SK-N-SH (cell line): ENCODE data around the gene VWA3B. TPM values are rescaled to one million over a fixed set of nuclear protein-coding genes. Genes with fewer than 3 reads are reported as not detected.

Source experiments
- CTCF ChIA-PET: fragments of 300-600, 350-600 bp; formaldehyde crosslinking; extraction: SDS; loops from one replicate; lab custom pipeline; 2021; lab: Yijun Ruan, JAX
- POLR2A ChIA-PET: fragments of 350-600 bp; sonication (Branson Sonifier 250); formaldehyde crosslinking; extraction: SDS; loops from one replicate; lab custom pipeline; 2020; ENCODE audit warnings: antibody characterized with exemption, inconsistent platforms; lab: Yijun Ruan, JAX
- DNase-seq: peaks from one replicate; pipeline ENCODE4 v3.0.0; 2012
- H2AFZ ChIP-seq: fragments of 200-600 bp; sonication (generic); 2 replicates; pipeline ENCODE4 v1.8.1; 2016; ENCODE audit warnings: antibody characterized with exemption, mild to moderate bottlenecking, low read depth
- H3F3A ChIP-seq: fragments of 200-600 bp; sonication (generic); replicated peaks from 2 replicates; pipeline ENCODE3; 2016; ENCODE audit warnings: antibody characterized with exemption, mild to moderate bottlenecking; ENCODE audit not compliant: insufficient read depth
- H3K27ac ChIP-seq, 2 experiments: fragments of 200-500 bp in 1 of 2; fragments of 200-600 bp in 1 of 2; sonication (Bioruptor generic) in 1 of 2; sonication (generic), shearing (Covaris generic) in 1 of 2; 2 replicates each; pipeline versions ENCODE4 v1.5.1 to v1.6.1; 2014 to 2016; ENCODE audit warnings: low read depth in 2 of 2, inconsistent platforms in 1 of 2, low read length in 1 of 2, mild to moderate bottlenecking in 1 of 2, mixed read lengths in 1 of 2
- H3K27me3 ChIP-seq: fragments of 200-600 bp; sonication (generic), shearing (Covaris generic); 2 replicates; pipeline ENCODE4 v1.6.1; 2016; ENCODE audit warnings: mixed run types; ENCODE audit not compliant: insufficient read depth
- H3K36me3 ChIP-seq, 2 experiments: fragments of 200-500 bp in 1 of 2; fragments of 200-600 bp in 1 of 2; sonication (Bioruptor generic) in 1 of 2; sonication (generic) in 1 of 2; replicated peaks in 1 of 2; 2 replicates each; pipeline versions ENCODE3 to v1.5.1; 2014 to 2016; ENCODE audit warnings: low read length in 1 of 2, mild to moderate bottlenecking in 1 of 2; ENCODE audit not compliant: insufficient read depth in 2 of 2, control insufficient read depth in 1 of 2
- H3K4me1 ChIP-seq, 2 experiments: fragments of 200-500 bp in 1 of 2; fragments of 200-600 bp in 1 of 2; sonication (Bioruptor generic) in 1 of 2; sonication (generic), shearing (Covaris generic) in 1 of 2; 2 replicates each; pipeline versions ENCODE4 v1.5.1 to v1.6.1; 2014 to 2016; ENCODE audit warnings: low read depth in 1 of 2, low read length in 1 of 2, mixed run types in 1 of 2; ENCODE audit not compliant: insufficient read depth in 2 of 2, control insufficient read depth in 1 of 2
- H3K4me2 ChIP-seq: fragments of 200-600 bp; sonication (generic), shearing (Covaris generic); 2 replicates; pipeline ENCODE4 v1.6.1; 2017; ENCODE audit warnings: mixed run types
- H3K4me3 ChIP-seq, 2 experiments: fragments of 200-500 bp in 1 of 2; fragments of 200-600 bp in 1 of 2; sonication (Bioruptor generic) in 1 of 2; sonication (generic), shearing (Covaris generic) in 1 of 2; 2 replicates each; pipeline versions ENCODE4 v1.5.1 to v1.8.1; 2014 to 2016; ENCODE audit warnings: low read depth in 2 of 2, inconsistent platforms in 1 of 2, low read length in 1 of 2, mild to moderate bottlenecking in 1 of 2, mixed read lengths in 1 of 2, moderate library complexity in 1 of 2
- H3K79me2 ChIP-seq: fragments of 200-600 bp; sonication (generic); 2 replicates; pipeline ENCODE4 v1.8.1; 2017; ENCODE audit warnings: mild to moderate bottlenecking; ENCODE audit not compliant: insufficient read depth
- H3K9ac ChIP-seq: fragments of 200-600 bp; sonication (generic); 2 replicates; pipeline ENCODE4 v1.6.1; 2017; ENCODE audit warnings: mixed run types
- H3K9me2 ChIP-seq: fragments of 200-600 bp; sonication (generic); 2 replicates; pipeline ENCODE4 v1.6.1; 2017; ENCODE audit warnings: mixed run types
- H3K9me3 ChIP-seq: fragments of 200-600 bp; sonication (generic); 2 replicates; pipeline ENCODE4 v1.6.1; 2017; ENCODE audit warnings: mixed run types, mild to moderate bottlenecking, moderate library complexity
- H4K20me1 ChIP-seq: fragments of 200-600 bp; sonication (generic); 2 replicates; pipeline ENCODE4 v1.6.1; 2017; ENCODE audit warnings: mild to moderate bottlenecking, mixed run types; ENCODE audit not compliant: insufficient read depth
- CHD2 ChIP-seq: fragments of 150-350 bp; IDR thresholded peaks from 2 replicates; pipeline ENCODE4 v1.6.1; 2018; ENCODE audit warnings: low read length; ENCODE audit not compliant: partially characterized antibody
- ELF1 ChIP-seq: IDR thresholded peaks from 2 replicates; pipeline ENCODE4 v1.4.0; 2012
- EZH2phosphoT487 ChIP-seq: fragments of 200-600 bp; sonication (generic); IDR thresholded peaks from 2 replicates; pipeline ENCODE4 v1.6.1; 2017; ENCODE audit warnings: low read depth, mixed run types, mild to moderate bottlenecking, antibody characterized with exemption, moderate library complexity, borderline replicate concordance
- FOSL2 ChIP-seq: IDR thresholded peaks from 2 replicates; pipeline ENCODE4 v1.4.0; 2012; ENCODE audit warnings: low read depth, mild to moderate bottlenecking, moderate library complexity, borderline replicate concordance
- FOXJ3 ChIP-seq: sonication (generic); formaldehyde crosslinking; IDR thresholded peaks from 2 replicates; pipeline ENCODE4 v1.5.1; 2020; ENCODE audit warnings: mild to moderate bottlenecking, missing genetic modification reagents
- GABPA ChIP-seq: IDR thresholded peaks from 2 replicates; pipeline ENCODE4 v1.4.0; 2012; ENCODE audit warnings: low read depth, mild to moderate bottlenecking
- IRF3 ChIP-seq: fragments of 150-350 bp; IDR thresholded peaks from 2 replicates; pipeline ENCODE4 v1.6.1; 2016; ENCODE audit warnings: mild to moderate bottlenecking, low read depth, low read length
- JUND ChIP-seq: IDR thresholded peaks from 2 replicates; pipeline ENCODE4 v1.4.0; 2012
- MEF2A ChIP-seq: IDR thresholded peaks from 2 replicates; pipeline ENCODE4 v1.4.0; 2012; ENCODE audit warnings: low read depth, borderline replicate concordance
- MXI1 ChIP-seq: IDR thresholded peaks from 2 replicates; pipeline ENCODE4 v1.6.1; 2012; ENCODE audit warnings: mild to moderate bottlenecking, low read depth, low read length, improper control_type of control experiment
- NRF1 ChIP-seq: IDR thresholded peaks from 2 replicates; pipeline ENCODE4 v1.6.1; 2012; ENCODE audit warnings: low read depth, mild to moderate bottlenecking, low read length
- PBX3 ChIP-seq: IDR thresholded peaks from 2 replicates; pipeline ENCODE4; 2012
- POLR2AphosphoS5 ChIP-seq: IDR thresholded peaks from 2 replicates; pipeline ENCODE4 v1.6.1; 2012; ENCODE audit warnings: low read depth, low read length
- RFX5 ChIP-seq: IDR thresholded peaks from 2 replicates; pipeline ENCODE4 v1.6.1; 2012; ENCODE audit warnings: mild to moderate bottlenecking, improper control_type of control experiment, low read length
- SIN3A ChIP-seq: IDR thresholded peaks from 2 replicates; pipeline ENCODE4 v1.6.1; 2012; ENCODE audit warnings: low read depth, mild to moderate bottlenecking, low read length, moderate library complexity, borderline replicate concordance
- SMC3 ChIP-seq: IDR thresholded peaks from 2 replicates; pipeline ENCODE4 v1.6.1; 2012; ENCODE audit warnings: low read depth, low read length, improper control_type of control experiment
- TCF12 ChIP-seq: IDR thresholded peaks from 2 replicates; pipeline ENCODE4 v1.4.0; 2012
- TEAD4 ChIP-seq: IDR thresholded peaks from 2 replicates; pipeline ENCODE4 v1.4.0; 2012; ENCODE audit warnings: mild to moderate bottlenecking, borderline replicate concordance; ENCODE audit not compliant: insufficient read depth
- USF1 ChIP-seq: IDR thresholded peaks from 2 replicates; pipeline ENCODE4 v1.4.0; 2012; ENCODE audit warnings: low read depth, borderline replicate concordance
- USF2 ChIP-seq: fragments of 150-350 bp; IDR thresholded peaks from 2 replicates; pipeline ENCODE4 v1.6.1; 2017; ENCODE audit warnings: antibody characterized with exemption, low read length, low read depth, borderline replicate concordance
- YY1 ChIP-seq: IDR thresholded peaks from 2 replicates; pipeline ENCODE4 v1.4.0; 2012; ENCODE audit warnings: low read depth, mild to moderate bottlenecking
- WGBS: methylation state at CpG from one replicate; pipeline ENCODE4 v1.1.6; 2017; ENCODE audit warnings: low lambda C conversion rate; 5-methylcytosine and 5-hydroxymethylcytosine counted together
- polyA plus RNA-seq, 3 experiments: library from polyadenylated mRNA; depleted of rRNA; stranded (reverse); fragments of >200 nt; gene quantifications; 2 replicates each; pipeline ENCODE4 v1.2.3, GENCODE V29; 2012

The VWA3B gene
- polyA plus RNA-seq, 1 of the 3 experiments (the other 2 are of a cell fraction), result not detected

GRCh38 chr2:98039085-98039756 lies 47.7 kb upstream of the VWA3B start:
- ChIA-PET CTCF (interaction anchor here (0.5 kb wide), 1 partner anchor 195 kb away, joined by 3 read pairs; no protein-coding TSS in a partner anchor), POLR2A (no interaction called here)
- DNase-seq, result no peak
- Histone ChIP-seq H3K79me2 (no peaks in the 10 kb centered on the region), H3K27me3 (no peaks in the 10 kb centered on the region), H2AFZ (no peak overlapping the region), H4K20me1 (no peaks in the 10 kb centered on the region), H3F3A (no peaks in the 10 kb centered on the region), H3K9me2 (no peaks in the 10 kb centered on the region), H3K9ac (no peak overlapping the region), H3K9me3 (no peaks in the 10 kb centered on the region), H3K4me3 (no peak overlapping the region), H3K36me3 (no peaks in the 10 kb centered on the region), H3K4me1 (peaks cover 0 to 5% of the 10 kb centered on the region in 2 experiments; a peak in 1 of 4 replicates), H3K27ac (no peak overlapping the region), H3K4me2 (no peak overlapping the region)
- TF ChIP-seq JUND, result no peak
- TF ChIP-seq PBX3, result no peak
- TF ChIP-seq ELF1, result no peak
- TF ChIP-seq FOSL2, result no peak
- TF ChIP-seq USF2, result no peak
- TF ChIP-seq IRF3, result no peak
- TF ChIP-seq CHD2, result no peak
- TF ChIP-seq FOXJ3 (CRISPR knock-in tag), result no peak
- no peak for TF ChIP-seq RFX5
- no peak for TF ChIP-seq POLR2AphosphoS5
- WGBS, result 66% methylated on average over 10 of the region's 12 CpGs

GRCh38 chr2:98040331-98040939 lies 46.5 kb upstream of the VWA3B start:
- Histone ChIP-seq H3K27ac (no peak overlapping the region), H3F3A (no peaks in the 10 kb centered on the region), H2AFZ (no peak overlapping the region), H3K4me3 (no peak overlapping the region), H3K4me1 (peaks cover 0 to 5% of the 10 kb centered on the region in 2 experiments; a peak in 1 of 4 replicates), H3K36me3 (no peaks in the 10 kb centered on the region), H4K20me1 (no peaks in the 10 kb centered on the region), H3K79me2 (no peaks in the 10 kb centered on the region), H3K27me3 (no peaks in the 10 kb centered on the region), H3K4me2 (no peak overlapping the region), H3K9ac (no peak overlapping the region), H3K9me2 (no peaks in the 10 kb centered on the region), H3K9me3 (no peaks in the 10 kb centered on the region)
- TF ChIP-seq EZH2phosphoT487, result no peak
- TF ChIP-seq TEAD4, result no peak
- TF ChIP-seq POLR2AphosphoS5, result no peak
- no peak for TF ChIP-seq GABPA
- no peak for TF ChIP-seq NRF1
- no peak for TF ChIP-seq USF1
- TF ChIP-seq FOXJ3 (CRISPR knock-in tag), result no peak
- no peak for TF ChIP-seq YY1
- no peak for TF ChIP-seq MEF2A
- no peak for TF ChIP-seq SMC3
- TF ChIP-seq SIN3A, result no peak
- TF ChIP-seq IRF3, result no peak
- TF ChIP-seq USF2, result no peak
- TF ChIP-seq TCF12, result no peak
- no peak for TF ChIP-seq MXI1
- WGBS, result 22% methylated on average over 6 of the region's 8 CpGs
- DNase-seq, result no peak
- CTCF ChIA-PET, result no interaction called here
- POLR2A ChIA-PET, result no interaction called here
